ENCODE measurements around the gene CEP112. TPM values are rescaled to one million over a fixed set of nuclear protein-coding genes. Genes with fewer than 3 reads are reported as not detected.

Gene CEP112
- total RNA-seq, 4 donors from 2014 or later, result 14.6 to 21.2 (median 20.2) TPM

- TF ChIP-seq POLR2A (IDR thresholded peaks at IDR 0.05), result no peak
- no peak for TF ChIP-seq CTCF (IDR thresholded peaks at IDR 0.05)
- no peak for DNase-seq
- H3K4me1 ChIP-seq, result no peaks in the 10 kb centered on the region
- no peaks in the 10 kb centered on the region for H3K36me3 ChIP-seq
- H3K9me3 ChIP-seq, result no peaks in the 10 kb centered on the region
- WGBS, 2 donors, result 39 to 56% methylated on average over 2 of the region's 2 CpGs
- intact Hi-C loops (cut with DNase I), result no loop called here
- H3K4me3 ChIP-seq (replicated peaks in 1 of 3), result no peak overlapping the region
- H3K27ac ChIP-seq, result no peak overlapping the region
- no peaks in the 10 kb centered on the region for H3K27me3 ChIP-seq
These were observed 173.1 kb downstream of the CEP112 start for GRCh38 chr17:66018786-66019185.

GRCh38 chr17:66016231-66016630 is 175.7 kb downstream of the CEP112 start:
- H3K36me3 ChIP-seq, result no peaks in the 10 kb centered on the region
- H3K9me3 ChIP-seq, result no peaks in the 10 kb centered on the region
- no peaks in the 10 kb centered on the region for H3K4me1 ChIP-seq
- H3K27me3 ChIP-seq, result no peaks in the 10 kb centered on the region
- intact Hi-C loops (cut with DNase I), result no loop called here
- 64 to 67% methylated on average over 3 of the region's 3 CpGs for WGBS, 2 donors
- no peak for TF ChIP-seq CTCF (IDR thresholded peaks at IDR 0.05)
- TF ChIP-seq POLR2A (IDR thresholded peaks at IDR 0.05), result no peak
- DNase-seq, result no peak
- H3K27ac ChIP-seq, result no peak overlapping the region
- H3K4me3 ChIP-seq (replicated peaks in 1 of 3), result no peak overlapping the region

GRCh38 chr17:66008680-66009079 is 183.3 kb downstream of the CEP112 start:
- H3K36me3 ChIP-seq, result no peaks in the 10 kb centered on the region
- intact Hi-C loops (cut with DNase I), result no loop called here
- H3K4me1 ChIP-seq, result no peaks in the 10 kb centered on the region
- no peak overlapping the region for H3K4me3 ChIP-seq (replicated peaks in 1 of 3)
- no peak for DNase-seq
- TF ChIP-seq POLR2A (IDR thresholded peaks at IDR 0.05) (no peak), CTCF (IDR thresholded peaks at IDR 0.05) (no peak)
- 0 to 48% methylated on average over 1 of the region's 1 CpG for WGBS, 2 donors
- no peaks in the 10 kb centered on the region for H3K27me3 ChIP-seq
- H3K9me3 ChIP-seq, result no peaks in the 10 kb centered on the region
- no peak overlapping the region for H3K27ac ChIP-seq

- Histone ChIP-seq H3K4me1 (no peaks in the 10 kb centered on the region), H3K4me3 (replicated peaks in 1 of 3) (no peak overlapping the region), H3K27ac (no peak overlapping the region), H3K27me3 (no peaks in the 10 kb centered on the region), H3K36me3 (no peaks in the 10 kb centered on the region), H3K9me3 (no peaks in the 10 kb centered on the region)
- WGBS, 2 donors, result 81 to 86% methylated on average over 4 of the region's 4 CpGs
- intact Hi-C loops (cut with DNase I), result no loop called here
- no peak for TF ChIP-seq POLR2A (IDR thresholded peaks at IDR 0.05)
- no peak for TF ChIP-seq CTCF (IDR thresholded peaks at IDR 0.05)
- DNase-seq, result no peak
These were observed 185.3 kb downstream of the CEP112 start for GRCh38 chr17:66006654-66007053.

GRCh38 chr17:66002812-66003211 is 189.1 kb downstream of the CEP112 start:
- TF ChIP-seq POLR2A (IDR thresholded peaks at IDR 0.05) (no peak), CTCF (IDR thresholded peaks at IDR 0.05) (no peak)
- Histone ChIP-seq H3K27me3 (no peaks in the 10 kb centered on the region), H3K4me1 (no peaks in the 10 kb centered on the region), H3K9me3 (no peaks in the 10 kb centered on the region), H3K27ac (no peak overlapping the region), H3K36me3 (no peaks in the 10 kb centered on the region), H3K4me3 (replicated peaks in 1 of 3) (no peak overlapping the region)
- WGBS, 2 donors, result 11 to 19% methylated on average over 1 of the region's 1 CpG
- intact Hi-C loops (cut with DNase I), result no loop called here
- DNase-seq, result no peak
